Activated CD4-positive, alpha-beta memory T cell treated with anti-CD3 and anti-CD28 coated beads for 36 hours (primary cell): ENCODE data around the gene PWWP2B. TPM values are rescaled to one million over a fixed set of nuclear protein-coding genes. Genes with fewer than 3 reads are reported as not detected.

Experiments used
- CTCF ChIA-PET: fragments of 350-600 bp; sonication (Branson Sonifier 250); formaldehyde crosslinking; loops from one replicate; lab custom pipeline; 2021; ENCODE audit warnings: antibody characterized with exemption, inconsistent platforms; lab: Charles Lee
- POLR2A ChIA-PET: fragments of 350-600 bp; sonication (Branson Sonifier 250); formaldehyde crosslinking; loops from one replicate; lab custom pipeline; 2021; ENCODE audit warnings: antibody characterized with exemption; lab: Charles Lee
- DNase-seq: peaks from one replicate; pipeline ENCODE4 v3.0.0-alpha.2; 2020
- H3K27ac Mint-ChIP-seq: one replicate; pipeline ENCODE4 v1.8.0; 2021; ENCODE audit warnings: mixed read lengths
- H3K27me3 Mint-ChIP-seq: one replicate; pipeline ENCODE4 v1.8.0; 2021; ENCODE audit warnings: mixed read lengths
- H3K36me3 Mint-ChIP-seq: one replicate; pipeline ENCODE4 v1.8.0; 2021; ENCODE audit warnings: mixed read lengths
- H3K4me1 Mint-ChIP-seq: one replicate; pipeline ENCODE4 v1.8.0; 2021; ENCODE audit warnings: low read depth, mixed read lengths
- H3K4me3 Mint-ChIP-seq: one replicate; pipeline ENCODE4 v1.8.0; 2021; ENCODE audit warnings: mild to moderate bottlenecking, mixed read lengths
- H3K9me3 Mint-ChIP-seq: one replicate; pipeline ENCODE4 v1.8.0; 2021; ENCODE audit warnings: mixed read lengths
- intact Hi-C: fragments of 100-400 bp; cut with micrococcal nuclease; formaldehyde crosslinking; loops from one replicate; pipeline ENCODE4 v1.15.1; 2023
- total RNA-seq, 2 experiments: library from RNA; stranded (reverse); gene quantifications; one replicate each; pipeline ENCODE4 v1.2.3, GENCODE V29; 2021

PWWP2B gene
- total RNA-seq, 2 experiments from 2014 or later: 3.0 to 3.1 TPM

DNA sequence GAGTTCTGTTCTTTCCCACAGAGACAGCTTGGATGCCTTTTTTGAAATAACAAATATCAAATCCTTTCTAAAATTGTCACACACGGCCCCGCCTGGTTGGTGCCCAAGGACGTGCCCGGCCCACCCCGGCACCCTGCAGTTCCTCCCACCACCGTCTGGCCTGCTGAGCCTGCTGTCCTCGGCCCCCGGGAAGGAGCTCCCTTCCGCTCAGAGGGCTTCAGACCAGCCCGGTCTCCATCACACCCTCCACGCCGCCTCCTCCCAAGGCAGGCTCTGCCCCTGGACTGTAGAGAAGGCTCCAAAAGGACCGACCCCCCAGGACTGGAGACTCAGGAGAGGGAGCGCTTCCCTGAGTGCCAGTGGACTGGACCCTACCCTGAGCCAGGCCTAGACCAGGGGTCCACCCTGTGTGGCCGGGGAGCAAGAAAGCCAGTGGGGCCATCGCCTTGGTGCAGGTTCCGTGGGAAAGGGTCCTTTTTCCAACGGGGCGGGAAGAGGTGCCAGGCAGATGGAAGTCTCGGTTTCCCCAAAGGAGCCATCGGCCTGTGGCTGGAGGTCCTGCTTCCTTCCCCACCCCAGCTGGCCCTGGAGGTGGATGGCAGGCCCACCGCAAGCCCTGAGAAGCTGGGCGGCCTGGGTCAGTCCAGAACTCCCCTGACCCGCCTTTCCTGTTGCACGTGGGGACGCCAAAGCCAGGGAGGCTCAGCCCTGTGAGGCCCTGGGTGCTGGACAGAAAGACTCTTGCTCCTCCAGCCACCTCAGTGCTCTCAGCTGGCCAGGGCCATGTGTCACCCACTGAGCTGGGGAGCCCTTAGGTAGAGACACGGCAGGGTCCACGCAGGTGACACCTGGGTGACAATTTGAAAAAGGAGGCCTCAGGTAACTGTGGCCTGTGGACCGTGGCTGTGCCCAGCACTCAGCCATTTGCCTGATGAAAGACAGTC lies 69.8 kb downstream of the PWWP2B start:
- Mint-ChIP-seq H3K4me3 (no peak overlapping the region), H3K27ac (no peak overlapping the region), H3K4me1 (peaks cover 6% of the 10 kb centered on the region), H3K27me3 (peaks cover 4% of the 10 kb centered on the region), H3K9me3 (no peaks in the 10 kb centered on the region), H3K36me3 (no peaks in the 10 kb centered on the region)
- CTCF ChIA-PET: no interaction called here
- POLR2A ChIA-PET: no interaction called here
- intact Hi-C loops: no loop called here
- DNase-seq: no peak

Other genes starting within 250 kb of the PWWP2B start
- gene DPYSL4, start 210.3 kb upstream of the PWWP2B start, total RNA-seq: 1 to 10 TPM; 7.0 to 7.2 TPM
- gene STK32C, start 89.2 kb upstream of the PWWP2B start, total RNA-seq: 10 to 100 TPM; 14.8 to 16.1 TPM
- 1 to 10 TPM; 2.5 to 2.8 TPM for gene LRRC27, start 65.0 kb upstream of the PWWP2B start, total RNA-seq
- 1 to 10 TPM; 7.4 to 7.5 TPM for gene INPP5A, start 140.6 kb downstream of the PWWP2B start, total RNA-seq